WTC11 (cell line): ENCODE results near the gene CEP85. TPM values are rescaled to one million over a fixed set of nuclear protein-coding genes. Genes with fewer than 3 reads are reported as not detected.
"Not testable (repeated sequence)": the region's sequence is repeated elsewhere in the genome, so short reads cannot be mapped to it uniquely, and the experiment has no call there.

ENCODE experiments used
- ATAC-seq: fragments of 200-7000 bp; cut with Tn5 transposase; 2 replicates; pipeline ENCODE4 v1.10.0; 2021; ENCODE audit warnings: mild to moderate bottlenecking, moderate library complexity
- CTCF ChIA-PET: fragments of 300-600 bp; sonication (Branson Sonifier 250); formaldehyde crosslinking; loops from one replicate; lab custom pipeline; 2021; ENCODE audit warnings: antibody characterized with exemption; lab: Charles Lee
- POLR2A ChIA-PET: fragments of 350-600 bp; sonication (Branson Sonifier 250); formaldehyde crosslinking; loops from one replicate; lab custom pipeline; 2021; ENCODE audit warnings: antibody characterized with exemption; lab: Charles Lee
- DNase-seq: peaks from one replicate; pipeline ENCODE4 v3.0.0; 2021; ENCODE audit warnings: low spot score
- H3K27ac Mint-ChIP-seq: 2 replicates; pipeline ENCODE4 v1.8.0; 2021; ENCODE audit warnings: mixed read lengths
- H3K27me3 Mint-ChIP-seq: 2 replicates; pipeline ENCODE4 v1.8.0; 2021; ENCODE audit warnings: low read depth, mild to moderate bottlenecking, moderate library complexity, mixed read lengths
- H3K36me3 Mint-ChIP-seq: 2 replicates; pipeline ENCODE4 v1.8.0; 2021; ENCODE audit warnings: mixed read lengths
- H3K4me1 Mint-ChIP-seq: 2 replicates; pipeline ENCODE4 v1.8.0; 2022; ENCODE audit warnings: mixed read lengths
- H3K4me3 Mint-ChIP-seq: 2 replicates; pipeline ENCODE4 v1.8.0; 2021; ENCODE audit warnings: mild to moderate bottlenecking, moderate library complexity, mixed read lengths
- H3K9me3 Mint-ChIP-seq: 2 replicates; pipeline ENCODE4 v1.8.0; 2021; ENCODE audit warnings: mixed read lengths
- AFF4 ChIP-seq: sonication (generic); formaldehyde crosslinking; IDR thresholded peaks from 2 replicates; pipeline ENCODE4 v1.8.1; 2023; ENCODE audit warnings: mild to moderate bottlenecking, missing genetic modification reagents, borderline replicate concordance
- AR ChIP-seq: fragments of 250-450 bp; sonication (Bioruptor Pico); IDR thresholded peaks from 2 replicates; pipeline ENCODE4 v1.9.0; 2021; ENCODE audit warnings: mild to moderate bottlenecking
- FOXJ3 ChIP-seq: sonication (generic); formaldehyde crosslinking; IDR thresholded peaks from 2 replicates; pipeline ENCODE4 v1.9.0; 2021; ENCODE audit warnings: missing genetic modification reagents, mild to moderate bottlenecking, borderline replicate concordance
- GRHL2 ChIP-seq: fragments of 250-450 bp; sonication (Bioruptor Pico); IDR thresholded peaks from 2 replicates; pipeline ENCODE4 v1.8.0; 2022; ENCODE audit warnings: mild to moderate bottlenecking, moderate library complexity; ENCODE audit not compliant: insufficient replicate concordance, severe bottlenecking
- SMAD3 ChIP-seq: sonication (generic); formaldehyde crosslinking; IDR thresholded peaks from 2 replicates; pipeline ENCODE4 v1.8.0; 2022; ENCODE audit warnings: missing genetic modification reagents, mild to moderate bottlenecking, borderline replicate concordance
- SMAD4 ChIP-seq: sonication (generic); formaldehyde crosslinking; IDR thresholded peaks from 2 replicates; pipeline ENCODE4 v1.8.0; 2022; ENCODE audit warnings: mild to moderate bottlenecking, missing genetic modification reagents
- ZNF281 ChIP-seq: sonication (generic); formaldehyde crosslinking; IDR thresholded peaks from 2 replicates; pipeline ENCODE4 v1.8.0; 2023; ENCODE audit warnings: mild to moderate bottlenecking, missing genetic modification reagents
- ZNF317 ChIP-seq: sonication (generic); formaldehyde crosslinking; IDR thresholded peaks from 2 replicates; pipeline ENCODE4 v1.8.1; 2023; ENCODE audit warnings: low read depth, mild to moderate bottlenecking, moderate library complexity, missing genetic modification reagents, borderline replicate concordance
- ZNF416 ChIP-seq: fragments of 250-450 bp; sonication (Bioruptor Pico); IDR thresholded peaks from 2 replicates; pipeline ENCODE4 v1.9.0; 2021; ENCODE audit warnings: mild to moderate bottlenecking, inconsistent platforms
- total RNA-seq: library from RNA; stranded (reverse); gene quantifications from 3 replicates; pipeline ENCODE4 v1.2.3, GENCODE V29; 2021

The CEP85 gene
- total RNA-seq, 1 experiment from 2014 or later: 40.8 TPM

- TF ChIP-seq ZNF281 (no peak), SMAD3 (no peak), GRHL2 (CRISPR knock-in tag) (no peak), ZNF416 (CRISPR knock-in tag) (no peak)
These were observed 73.4 kb downstream of the CEP85 start (continued) for GRCh38 chr1:26307363-26307781.

- peaks cover 23% of the 10 kb centered on the region for H3K4me1 Mint-ChIP-seq
- not testable (repeated sequence) for DNase-seq, H3K36me3 Mint-ChIP-seq, H3K27me3 Mint-ChIP-seq, ATAC-seq, H3K9me3 Mint-ChIP-seq, H3K4me3 Mint-ChIP-seq
- CTCF ChIA-PET: interaction anchor here (0.6 to 5.2 kb wide), 11 partner anchors 13 to 977 kb away, joined by 3 to 42 read pairs (median 4); partner anchors contain the start of genes CEP85, SH3BGRL3 and ZNF593
- POLR2A ChIA-PET: interaction anchor here (0.7 kb wide), 2 partner anchors 15 to 121 kb away, joined by 5 to 7 read pairs; no protein-coding TSS in a partner anchor
- H3K27ac Mint-ChIP-seq: peak overlapping the region; percentile 19
These were observed 74.2 kb downstream of the CEP85 start for GRCh38 chr1:26307966-26308899.

GRCh38 chr1:26314501-26314900 is 80.5 kb downstream of the CEP85 start:
- Mint-ChIP-seq H3K27me3 (peaks cover 17% of the 10 kb centered on the region), H3K27ac (no peak overlapping the region), H3K9me3 (no peaks in the 10 kb centered on the region), H3K36me3 (no peaks in the 10 kb centered on the region), H3K4me1 (peaks cover 27% of the 10 kb centered on the region), H3K4me3 (no peak overlapping the region)
- POLR2A ChIA-PET: no interaction called here
- TF ChIP-seq AFF4 (CRISPR knock-in tag) (no peak), FOXJ3 (CRISPR knock-in tag) (no peak), AR (CRISPR knock-in tag) (no peak), SMAD4 (CRISPR knock-in tag) (no peak), ZNF317 (no peak), GRHL2 (CRISPR knock-in tag) (no peak)
- DNase-seq (no peak), ATAC-seq (no peak)
- CTCF ChIA-PET: interaction anchor here (0.6 to 11.1 kb wide), 4 partner anchors 30 to 170 kb away, joined by 3 to 306 read pairs (median 4); partner anchors contain the start of gene SH3BGRL3
